GM19372 (cell line): Measurements from ENCODE around the gene SHISA6.

Source experiments
- ATAC-seq: cut with Tn5 transposase; IDR thresholded peaks from one replicate; pipeline ENCODE4 v1.9.1; 2021; ENCODE audit warnings: mild to moderate bottlenecking, low read depth, moderate library complexity; ENCODE audit not compliant: unreplicated experiment

SHISA6 gene

DNA sequence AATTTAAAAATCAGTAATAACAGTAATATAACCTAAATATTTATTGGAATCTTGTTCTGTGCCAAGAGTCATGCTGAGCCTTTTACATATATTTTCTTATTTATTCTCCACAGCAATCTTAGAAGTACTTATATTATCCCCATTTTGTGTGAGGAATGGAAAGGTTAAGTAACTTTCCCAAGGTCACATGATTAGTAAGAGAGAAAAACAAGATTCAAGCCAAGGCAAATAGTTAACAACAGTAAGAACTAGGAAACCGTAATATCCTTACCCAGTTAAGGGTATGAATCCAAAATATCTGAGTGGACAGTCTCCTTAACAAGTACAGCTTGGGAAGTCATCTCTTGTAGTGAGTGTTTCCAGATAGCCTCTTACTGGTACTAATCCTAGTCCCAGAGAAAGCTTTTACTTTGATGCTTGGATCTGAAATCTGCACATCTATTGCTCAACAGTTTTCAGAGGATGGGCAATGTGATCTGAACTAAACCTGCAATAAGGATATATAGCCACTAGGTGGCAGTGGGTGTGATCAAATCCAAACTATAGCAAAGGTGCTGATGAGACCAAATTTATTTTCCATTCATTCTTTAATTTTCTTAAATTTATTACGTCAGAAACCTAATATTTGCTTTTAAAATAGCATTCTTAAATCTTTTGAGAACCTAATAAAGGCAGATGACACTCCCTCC is 23.3 kb downstream of the SHISA6 start:
- ATAC-seq, result no peak

DNA sequence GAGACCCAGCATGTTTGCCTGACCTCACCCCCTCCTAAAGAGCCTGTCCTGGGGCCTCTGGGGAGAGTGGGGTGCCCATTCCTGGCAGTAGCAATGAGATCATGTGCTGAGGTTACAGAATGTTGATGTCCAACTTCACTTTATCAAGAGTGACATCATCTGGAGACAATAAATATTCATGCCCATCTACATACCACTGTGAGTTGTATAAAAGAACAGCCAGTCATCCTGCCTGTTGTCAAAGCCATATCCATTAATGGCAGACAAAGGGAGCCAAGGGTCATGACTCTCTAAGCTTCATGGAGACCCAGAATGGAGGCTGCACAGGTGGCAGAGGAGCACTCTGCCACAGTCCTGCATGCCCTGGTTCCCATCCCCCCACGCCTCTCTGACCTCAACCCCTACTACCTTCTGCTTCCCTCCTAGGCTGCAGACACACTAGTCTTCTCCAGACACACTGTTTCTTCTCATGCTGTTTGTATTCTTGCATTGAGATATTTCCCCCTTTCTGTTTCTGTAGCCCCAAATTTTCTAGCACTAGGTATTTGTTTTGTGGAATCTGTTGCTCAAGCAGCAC is 27.1 kb downstream of the SHISA6 start:
- no peak for ATAC-seq

DNA sequence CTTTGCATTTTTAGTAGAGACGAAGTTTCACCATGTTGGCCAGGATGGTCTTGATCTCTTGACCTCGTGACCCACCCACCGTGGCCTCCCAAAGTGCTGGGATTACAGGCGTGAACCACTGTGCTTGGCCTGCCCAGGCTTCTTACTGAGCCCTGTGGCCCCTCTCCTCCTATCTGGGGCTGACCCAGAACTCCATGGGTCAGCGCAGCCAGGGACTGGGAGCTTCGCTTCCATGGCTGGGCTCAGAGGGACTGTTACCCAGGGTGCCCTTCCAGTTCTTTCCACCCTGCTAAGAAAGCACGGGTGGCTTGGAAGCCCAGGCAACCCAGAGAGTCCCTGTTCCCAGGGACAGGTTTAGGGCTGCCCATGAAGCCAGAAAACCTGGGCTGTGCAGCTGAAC is 28.2 kb downstream of the SHISA6 start:
- no peak for ATAC-seq

- ATAC-seq, result no peak
Observed at GRCh38 chr17:11272191-11272590, 31.2 kb downstream of the SHISA6 start.

- ATAC-seq, result no peak
Observed at GRCh38 chr17:11273596-11273995, 32.6 kb downstream of the SHISA6 start.

DNA sequence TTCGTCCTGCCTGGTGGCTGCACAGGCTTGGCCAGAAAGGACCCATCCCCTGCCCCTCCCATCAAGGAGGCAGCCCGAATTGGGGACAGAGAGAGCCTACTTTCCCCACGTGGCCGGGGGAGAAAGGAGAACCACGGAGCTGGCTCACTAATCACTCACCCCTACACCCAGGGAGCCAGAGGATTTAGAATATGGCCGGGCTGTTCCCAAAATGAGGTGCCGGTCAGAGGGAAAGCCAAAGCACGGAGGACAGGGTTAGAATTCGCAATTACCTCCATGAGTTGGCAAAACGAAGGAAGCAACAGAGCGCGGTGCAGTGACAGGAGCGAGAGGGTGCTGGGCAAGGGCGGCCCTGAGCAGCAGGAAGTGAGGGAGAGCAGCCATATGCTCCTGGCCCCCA is 33.1 kb downstream of the SHISA6 start:
- no peak for ATAC-seq

GRCh38 chr17:11276486-11276885 is 35.5 kb downstream of the SHISA6 start:
- no peak for ATAC-seq

GRCh38 chr17:11278186-11278991 is 37.4 kb downstream of the SHISA6 start:
- ATAC-seq, result no peak

- ATAC-seq, result no peak
Observed at GRCh38 chr17:11278992-11279270, 37.9 kb downstream of the SHISA6 start.

GRCh38 chr17:11279776-11280344 is 38.8 kb downstream of the SHISA6 start:
- no peak for ATAC-seq

DNA sequence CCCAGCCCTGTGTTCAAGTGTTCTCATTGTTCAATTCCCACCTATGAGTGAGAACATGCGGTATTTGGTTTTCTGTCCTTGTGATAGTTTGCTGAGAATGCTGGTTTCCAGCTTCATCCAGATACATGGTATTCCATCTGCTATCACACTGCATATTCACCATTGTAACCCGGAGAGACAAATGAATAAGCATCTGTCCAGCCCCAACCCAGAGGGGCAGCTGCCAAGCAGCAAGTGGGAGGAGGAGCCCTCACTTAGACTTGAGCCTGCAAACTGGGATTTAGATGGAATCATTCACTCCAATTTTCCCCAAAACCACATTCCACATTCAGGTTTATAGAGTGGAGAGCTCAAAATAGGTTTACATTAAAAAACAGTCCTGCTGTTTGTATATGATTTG is 41.6 kb downstream of the SHISA6 start:
- no peak for ATAC-seq

GRCh38 chr17:11284811-11285210 is 43.8 kb downstream of the SHISA6 start:
- no peak for ATAC-seq

GRCh38 chr17:11285946-11286345 is 44.9 kb downstream of the SHISA6 start:
- ATAC-seq, result no peak

DNA sequence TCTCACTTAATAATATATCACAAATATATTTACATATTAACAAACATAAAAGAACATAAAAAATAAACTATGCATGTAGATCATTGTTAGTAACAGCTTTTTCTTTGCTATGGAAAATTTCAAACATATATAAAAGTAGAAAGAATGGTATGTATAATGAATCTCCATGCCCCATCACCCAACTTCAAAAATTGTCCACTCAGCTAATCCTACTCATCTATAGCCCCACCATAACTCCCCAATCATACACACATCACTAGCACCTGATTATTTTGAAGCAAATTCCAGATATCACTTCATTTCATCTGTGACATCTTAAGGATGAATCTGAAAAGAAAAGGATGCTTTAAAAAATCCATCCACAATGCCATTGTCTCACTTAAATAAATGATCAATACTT is 46.8 kb downstream of the SHISA6 start:
- ATAC-seq, result no peak

DNA sequence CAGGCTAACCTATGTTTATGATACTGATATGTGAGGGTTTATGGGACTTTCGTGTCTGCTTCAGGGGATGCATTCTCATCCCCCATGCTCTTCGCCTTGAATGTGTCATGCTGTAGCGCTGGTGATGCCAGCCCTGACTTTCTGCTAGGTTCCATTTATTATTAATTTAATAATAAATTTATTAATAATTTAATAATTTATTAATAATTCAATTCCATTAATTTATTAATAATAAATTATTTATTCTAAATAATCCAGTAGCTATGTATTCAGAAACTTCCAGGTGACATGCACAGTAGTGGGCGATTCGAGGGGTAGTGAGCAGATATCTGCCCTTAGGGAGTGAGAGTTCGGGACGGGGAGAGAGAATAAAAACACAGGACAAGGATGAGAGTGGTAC is 49.8 kb downstream of the SHISA6 start:
- no peak for ATAC-seq

DNA sequence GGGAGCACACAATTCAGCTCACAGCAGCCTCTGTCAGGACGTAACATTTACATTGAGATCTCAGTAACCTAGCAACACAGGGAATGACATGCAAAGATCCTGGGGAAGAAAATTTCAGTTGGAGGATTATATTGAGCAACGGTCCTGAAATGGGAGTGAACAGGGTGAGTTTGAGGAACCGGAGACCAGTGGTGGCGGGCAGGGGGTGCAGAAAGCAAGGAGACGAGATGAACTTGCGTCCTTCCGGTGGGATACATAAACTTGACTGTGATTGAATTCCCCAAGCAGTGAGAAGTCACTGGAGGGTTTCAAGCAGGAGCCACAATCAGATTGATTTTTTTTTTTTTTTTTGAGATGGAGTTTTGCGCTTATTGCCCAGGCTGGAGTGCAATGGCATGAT is 51.5 kb downstream of the SHISA6 start:
- ATAC-seq, result no peak

GRCh38 chr17:11293480-11293879 is 52.5 kb downstream of the SHISA6 start:
- no peak for ATAC-seq

DNA sequence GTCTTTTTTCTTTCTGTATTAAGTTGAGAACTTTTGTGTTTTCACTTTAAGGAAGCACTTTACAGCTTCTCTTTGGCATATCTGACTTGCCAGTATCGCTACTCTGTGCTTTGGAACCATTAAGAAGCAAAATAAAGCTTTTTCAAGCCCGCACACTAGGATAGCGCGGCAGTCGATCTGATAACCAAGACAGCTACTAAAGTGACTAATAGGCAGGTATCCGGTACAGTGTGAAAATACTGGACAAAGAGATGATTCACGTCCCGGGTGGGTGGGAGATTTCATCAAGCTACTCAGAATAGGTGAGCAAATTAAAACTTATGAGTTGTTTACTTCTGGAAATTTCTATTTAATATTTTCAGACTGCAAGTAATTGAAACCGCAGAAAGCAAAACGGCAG is 53.8 kb downstream of the SHISA6 start:
- ATAC-seq, result no peak

DNA sequence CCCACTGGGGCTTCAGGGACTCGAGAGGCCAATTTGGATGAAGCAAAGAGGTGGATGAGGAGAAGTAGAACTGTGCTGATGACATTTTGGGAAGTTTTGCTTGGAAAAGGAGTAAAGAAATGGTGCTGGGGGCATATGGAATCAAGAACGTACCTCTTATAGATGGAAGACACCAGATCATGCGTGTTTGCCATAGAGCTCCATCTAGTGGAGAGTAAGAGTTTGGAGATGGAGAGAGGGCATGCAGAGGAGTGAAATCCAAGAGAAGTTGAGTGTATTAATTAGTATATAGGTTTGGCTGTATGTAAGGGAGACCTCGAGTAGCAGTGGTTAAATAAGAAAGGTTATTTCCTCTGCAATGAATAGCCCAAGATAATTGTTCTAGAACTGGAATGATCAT is 56.0 kb downstream of the SHISA6 start:
- ATAC-seq, result no peak

GRCh38 chr17:11298401-11298800 is 57.4 kb downstream of the SHISA6 start:
- no peak for ATAC-seq

DNA sequence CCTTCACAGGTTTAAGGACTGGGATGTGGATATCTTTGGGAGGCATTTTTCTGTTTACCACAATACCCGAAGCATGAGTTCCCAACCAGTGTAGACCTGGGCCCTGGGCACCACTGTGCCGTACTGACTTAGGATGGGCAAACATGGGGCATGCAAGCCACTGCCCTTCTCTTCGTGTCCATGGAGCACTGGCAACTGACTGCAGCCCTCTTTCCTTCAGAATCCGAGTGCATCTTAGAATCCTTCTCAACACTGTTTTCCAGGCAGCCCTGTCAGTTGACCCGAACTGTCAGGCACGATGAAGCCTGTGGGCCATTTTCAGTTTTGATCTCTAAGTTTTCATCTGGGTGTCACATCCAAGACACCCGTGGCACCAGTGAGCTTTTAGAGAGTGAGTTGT is 59.2 kb downstream of the SHISA6 start:
- ATAC-seq, result no peak

- ATAC-seq, result no peak
Observed at GRCh38 chr17:11300738-11301137, 59.7 kb downstream of the SHISA6 start.
